NB4 (cell line): ENCODE results near the gene TUBA1C.

Source experiments
- DNase-seq: peaks from one replicate; pipeline ENCODE4 v3.0.0; 2010; ENCODE audit warnings: low read depth
- H3K4me3 ChIP-seq: one replicate; pipeline ENCODE4 v1.5.1; 2011; ENCODE audit warnings: mild to moderate bottlenecking, low read depth, low read length, moderate library complexity
- CTCF ChIP-seq: IDR thresholded peaks from one replicate; pipeline ENCODE4 v1.5.1; 2012; ENCODE audit warnings: low read depth, low read length
- MAX ChIP-seq: IDR thresholded peaks from 2 replicates; pipeline ENCODE4 v1.6.1; 2011; ENCODE audit warnings: low read depth, low read length
- MYC ChIP-seq: IDR thresholded peaks from 2 replicates; pipeline ENCODE4 v1.6.1; 2011; ENCODE audit warnings: low read depth, low read length
- POLR2A ChIP-seq: IDR thresholded peaks from 2 replicates; pipeline ENCODE4 v1.6.1; 2011; ENCODE audit warnings: mild to moderate bottlenecking; ENCODE audit not compliant: insufficient read length; ENCODE audit errors: extremely low read depth

The TUBA1C gene

GRCh38 chr12:49232940-49233841 is 31.7 kb upstream of the TUBA1C start:
- 0 out of 2 replicates have a peak, but pooled peaks have one; percentile 42 for TF ChIP-seq MAX
- TF ChIP-seq MYC, result peak; percentile 46; the same call in 1 of the 2 replicates
- TF ChIP-seq POLR2A, result peak; percentile 18
- TF ChIP-seq CTCF, result peak; percentile 30
- DNase-seq, result peak; percentile 91

GRCh38 chr12:49233842-49234526 is 30.9 kb upstream of the TUBA1C start:
- TF ChIP-seq CTCF, result no peak
- peak; percentile 54; the same call in 1 of the 2 replicates for TF ChIP-seq MYC
- TF ChIP-seq MAX, result no peak
- TF ChIP-seq POLR2A, result peak; percentile 70
- H3K4me3 ChIP-seq, result peak overlapping the region; percentile 66
- peak; percentile 99 for DNase-seq

More at GRCh38 chr12:49232940-49233841, 31.7 kb upstream of the TUBA1C start:
- H3K4me3 ChIP-seq, result peak overlapping the region; percentile 66

GRCh38 chr12:49236423-49236822 is 28.5 kb upstream of the TUBA1C start:
- no peak overlapping the region for H3K4me3 ChIP-seq
- no peak for DNase-seq
- TF ChIP-seq MAX, result no peak

- DNase-seq, result no peak
- H3K4me3 ChIP-seq, result no peak overlapping the region
- TF ChIP-seq MAX (no peak), MYC (no peak), POLR2A (no peak), CTCF (no peak)
These were observed 21.3 kb upstream of the TUBA1C start for GRCh38 chr12:49243631-49244030.

- TF ChIP-seq MAX, result no peak
- TF ChIP-seq POLR2A, result no peak
- no peak for TF ChIP-seq CTCF
- TF ChIP-seq MYC, result no peak
- H3K4me3 ChIP-seq, result no peak overlapping the region
- DNase-seq, result no peak
These were observed 20.7 kb upstream of the TUBA1C start for GRCh38 chr12:49244176-49244575.

GRCh38 chr12:49251357-49251756 is 13.5 kb upstream of the TUBA1C start:
- TF ChIP-seq MAX (no peak), MYC (no peak), CTCF (no peak), POLR2A (no peak)
- no peak overlapping the region for H3K4me3 ChIP-seq
- no peak for DNase-seq
